HepG2 (cell line): ENCODE results near the gene ERMARD. TPM values are rescaled to one million over a fixed set of nuclear protein-coding genes. Genes with fewer than 3 reads are reported as not detected.

Experiments used
- BCL6 ChIP-seq: IDR thresholded peaks from 2 replicates; pipeline ENCODE4 v1.6.1; 2016; ENCODE audit warnings: missing genetic modification reagents, missing compliant biosample characterization
- HMG20A ChIP-seq: IDR thresholded peaks from 2 replicates; pipeline ENCODE4 v1.6.1; 2016; ENCODE audit warnings: borderline replicate concordance
- KLF13 ChIP-seq: sonication (generic); formaldehyde crosslinking; IDR thresholded peaks from 2 replicates; pipeline ENCODE4 v1.4.0; 2020; ENCODE audit warnings: mild to moderate bottlenecking, missing genetic modification reagents
- MBNL3 ChIP-seq: fragments of 250-450 bp; sonication (Bioruptor Pico); conservative IDR thresholded peaks from 2 replicates; pipeline ENCODE4 v1.8.0; 2022; ENCODE audit warnings: mild to moderate bottlenecking, inconsistent platforms
- PCBP1 ChIP-seq: fragments of 200-400 bp; formaldehyde crosslinking; IDR thresholded peaks from 2 replicates; pipeline ENCODE4 v1.6.1; 2017; ENCODE audit warnings: mild to moderate bottlenecking, low read depth, low read length, borderline replicate concordance
- POLR2G ChIP-seq: fragments of 200-400 bp; formaldehyde crosslinking; IDR thresholded peaks from 2 replicates; pipeline ENCODE4 v1.6.1; 2018; ENCODE audit warnings: mild to moderate bottlenecking, low read depth, low read length, moderate library complexity
- SETDB1 ChIP-seq: sonication (generic); formaldehyde crosslinking; IDR thresholded peaks from 2 replicates; pipeline ENCODE4 v1.5.1; 2020; ENCODE audit warnings: missing genetic modification reagents, mild to moderate bottlenecking, borderline replicate concordance
- SNAPC2 ChIP-seq: sonication (generic); formaldehyde crosslinking; IDR thresholded peaks from 2 replicates; pipeline ENCODE4 v1.8.1; 2022; ENCODE audit warnings: mild to moderate bottlenecking, missing genetic modification reagents
- SUZ12 ChIP-seq: fragments of 150-350 bp; IDR thresholded peaks from 2 replicates; pipeline ENCODE4 v1.6.1; 2014; ENCODE audit warnings: low read depth, low read length
- TCF7 ChIP-seq: sonication (generic); IDR thresholded peaks from 2 replicates; pipeline ENCODE4 v1.6.1; 2016; ENCODE audit warnings: antibody characterized with exemption, low read depth
- TCF7L2 ChIP-seq: IDR thresholded peaks from 2 replicates; pipeline ENCODE4 v1.6.1; 2011; ENCODE audit warnings: mild to moderate bottlenecking, low read depth, low read length, moderate library complexity
- ZNF136 ChIP-seq: sonication (generic); formaldehyde crosslinking; IDR thresholded peaks from 2 replicates; pipeline ENCODE4 v1.8.1; 2022; ENCODE audit warnings: low read depth, mild to moderate bottlenecking, moderate library complexity, missing genetic modification reagents
- ZNF282 ChIP-seq: fragments of 450-650 bp; IDR thresholded peaks from 2 replicates; pipeline ENCODE4 v1.6.1; 2018; ENCODE audit not compliant: partially characterized antibody
- ZNF367 ChIP-seq: sonication (generic); formaldehyde crosslinking; IDR thresholded peaks from 2 replicates; pipeline ENCODE4 v1.4.0; 2020; ENCODE audit warnings: missing genetic modification reagents, borderline replicate concordance
- ZNF549 ChIP-seq: sonication (generic); formaldehyde crosslinking; IDR thresholded peaks from 2 replicates; pipeline ENCODE4 v1.5.0; 2020; ENCODE audit warnings: missing genetic modification reagents
- ZNF660 ChIP-seq: sonication (generic); formaldehyde crosslinking; IDR thresholded peaks from 2 replicates; pipeline ENCODE4 v1.5.1; 2020; ENCODE audit warnings: mild to moderate bottlenecking, low read depth, missing genetic modification reagents, borderline replicate concordance
- ZNF773 ChIP-seq: sonication (generic); formaldehyde crosslinking; IDR thresholded peaks from 2 replicates; pipeline ENCODE4 v1.4.0; 2020; ENCODE audit warnings: missing genetic modification reagents, borderline replicate concordance
- polyA plus RNA-seq, 8 experiments: library from polyadenylated mRNA; depleted of rRNA in 3 of 8; stranded (reverse) in 7 of 8; unstranded in 1 of 8; fragments of >200 nt; fragmentation: Illumina TruSeq in 4 of 8; extraction: Trizol in 4 of 8; gene quantifications; 2 replicates each; pipeline versions ENCODE4 v1.2.1 to v1.2.3, GENCODE V29; 2011 to 2016; ENCODE audit warnings: low read depth in 4 of 8, missing spikeins in 1 of 8, mixed read lengths in 1 of 8; ENCODE audit not compliant: insufficient read depth in 1 of 8
- total RNA-seq, 5 experiments: library from RNA; depleted of rRNA; stranded (reverse); fragments of >200 nt; fragmentation: Illumina TruSeq; extraction: Trizol; gene quantifications; 2 replicates each; pipeline ENCODE4 v1.2.3, GENCODE V29; 2016; ENCODE audit warnings: low read depth in 1 of 5
- TF ChIP-seq, protein P1 (sequence below): sonication (generic); formaldehyde crosslinking; IDR thresholded peaks from 2 replicates; pipeline ENCODE4 v1.4.0; 2020; ENCODE audit warnings: mild to moderate bottlenecking, missing genetic modification reagents
- TF ChIP-seq, protein P2 (sequence below): sonication (generic); formaldehyde crosslinking; IDR thresholded peaks from 2 replicates; pipeline ENCODE4 v1.4.0; 2020; ENCODE audit warnings: missing genetic modification reagents
- TF ChIP-seq, protein P3 (sequence below): sonication (generic); formaldehyde crosslinking; IDR thresholded peaks from 2 replicates; pipeline ENCODE4 v1.9.0; 2021; ENCODE audit warnings: missing genetic modification reagents, borderline replicate concordance
- TF ChIP-seq, protein P4 (sequence below): IDR thresholded peaks from 2 replicates; pipeline ENCODE4 v1.6.1; 2016

ERMARD gene
- total and polyA plus RNA-seq, 2 of the 13 experiments (the other 11 are each of a cell fraction or from before 2014, with no cell fraction given), result 8.8 to 10.7 TPM

DNA sequence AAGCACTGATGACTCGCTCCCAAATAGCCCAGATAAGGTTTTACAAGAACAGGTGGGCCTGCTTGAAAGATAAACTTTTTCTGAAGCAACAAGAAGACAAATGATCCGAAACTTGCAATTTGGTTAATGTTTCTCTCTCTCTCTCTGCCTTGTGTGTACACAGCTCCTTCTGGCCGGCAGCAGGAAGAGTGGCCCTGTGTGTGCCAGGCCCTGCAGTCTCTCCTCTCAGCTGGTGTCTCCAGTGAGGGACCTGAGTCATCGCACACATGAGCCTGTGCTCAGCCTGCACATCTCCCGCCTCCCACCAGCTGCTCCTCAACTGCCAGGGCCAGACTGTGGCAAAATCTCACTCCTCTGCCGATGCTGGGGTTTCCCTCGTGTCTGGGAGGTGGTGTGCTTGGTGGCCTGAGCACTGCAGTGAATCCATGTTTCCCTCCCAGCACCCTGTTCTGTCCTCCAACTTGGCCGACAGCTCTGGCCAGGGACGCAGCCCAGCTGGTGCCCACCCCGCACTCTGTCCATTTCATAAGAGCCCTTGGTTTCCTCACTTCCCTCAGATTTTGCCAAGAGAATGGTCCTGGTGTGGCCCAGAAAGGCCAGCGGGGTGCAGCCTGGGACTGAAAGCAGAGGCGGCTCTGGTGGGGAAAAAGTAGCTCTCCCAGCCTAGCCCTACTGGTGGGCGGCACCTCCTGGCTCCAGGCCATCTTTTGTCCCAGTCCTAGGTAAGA, 49.4 kb downstream of the ERMARD start (continued):
- no peak for TF ChIP-seq MBNL3
- no peak for TF ChIP-seq KLF13 (CRISPR knock-in tag)
- TF ChIP-seq TCF7, result peak; percentile 6
- TF ChIP-seq ZNF773 (CRISPR knock-in tag), result 0 out of 2 replicates have a peak, but pooled peaks have one; percentile 70
- TF ChIP-seq ZNF282, result no peak
- TF ChIP-seq SNAPC2 (CRISPR knock-in tag), result 0 out of 2 replicates have a peak, but pooled peaks have one; percentile 23
- TF ChIP-seq, protein P1, sequence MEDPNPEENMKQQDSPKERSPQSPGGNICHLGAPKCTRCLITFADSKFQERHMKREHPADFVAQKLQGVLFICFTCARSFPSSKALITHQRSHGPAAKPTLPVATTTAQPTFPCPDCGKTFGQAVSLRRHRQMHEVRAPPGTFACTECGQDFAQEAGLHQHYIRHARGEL (CRISPR knock-in tag), result no peak
- no peak for TF ChIP-seq SUZ12
- TF ChIP-seq ZNF367 (CRISPR knock-in tag), result no peak
- no peak for TF ChIP-seq TCF7L2
- peak; percentile 67; the same call in 1 of the 2 replicates for TF ChIP-seq HMG20A (CRISPR knock-in tag)
- TF ChIP-seq, protein P2, sequence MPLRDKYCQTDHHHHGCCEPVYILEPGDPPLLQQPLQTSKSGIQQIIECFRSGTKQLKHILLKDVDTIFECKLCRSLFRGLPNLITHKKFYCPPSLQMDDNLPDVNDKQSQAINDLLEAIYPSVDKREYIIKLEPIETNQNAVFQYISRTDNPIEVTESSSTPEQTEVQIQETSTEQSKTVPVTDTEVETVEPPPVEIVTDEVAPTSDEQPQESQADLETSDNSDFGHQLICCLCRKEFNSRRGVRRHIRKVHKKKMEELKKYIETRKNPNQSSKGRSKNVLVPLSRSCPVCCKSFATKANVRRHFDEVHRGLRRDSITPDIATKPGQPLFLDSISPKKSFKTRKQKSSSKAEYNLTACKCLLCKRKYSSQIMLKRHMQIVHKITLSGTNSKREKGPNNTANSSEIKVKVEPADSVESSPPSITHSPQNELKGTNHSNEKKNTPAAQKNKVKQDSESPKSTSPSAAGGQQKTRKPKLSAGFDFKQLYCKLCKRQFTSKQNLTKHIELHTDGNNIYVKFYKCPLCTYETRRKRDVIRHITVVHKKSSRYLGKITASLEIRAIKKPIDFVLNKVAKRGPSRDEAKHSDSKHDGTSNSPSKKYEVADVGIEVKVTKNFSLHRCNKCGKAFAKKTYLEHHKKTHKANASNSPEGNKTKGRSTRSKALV, result peak; percentile 72
- TF ChIP-seq PCBP1, result no peak
- TF ChIP-seq BCL6, result peak; percentile 63
- TF ChIP-seq POLR2G, result peak; percentile 85
- no peak for TF ChIP-seq ZNF136
- TF ChIP-seq, protein P3, sequence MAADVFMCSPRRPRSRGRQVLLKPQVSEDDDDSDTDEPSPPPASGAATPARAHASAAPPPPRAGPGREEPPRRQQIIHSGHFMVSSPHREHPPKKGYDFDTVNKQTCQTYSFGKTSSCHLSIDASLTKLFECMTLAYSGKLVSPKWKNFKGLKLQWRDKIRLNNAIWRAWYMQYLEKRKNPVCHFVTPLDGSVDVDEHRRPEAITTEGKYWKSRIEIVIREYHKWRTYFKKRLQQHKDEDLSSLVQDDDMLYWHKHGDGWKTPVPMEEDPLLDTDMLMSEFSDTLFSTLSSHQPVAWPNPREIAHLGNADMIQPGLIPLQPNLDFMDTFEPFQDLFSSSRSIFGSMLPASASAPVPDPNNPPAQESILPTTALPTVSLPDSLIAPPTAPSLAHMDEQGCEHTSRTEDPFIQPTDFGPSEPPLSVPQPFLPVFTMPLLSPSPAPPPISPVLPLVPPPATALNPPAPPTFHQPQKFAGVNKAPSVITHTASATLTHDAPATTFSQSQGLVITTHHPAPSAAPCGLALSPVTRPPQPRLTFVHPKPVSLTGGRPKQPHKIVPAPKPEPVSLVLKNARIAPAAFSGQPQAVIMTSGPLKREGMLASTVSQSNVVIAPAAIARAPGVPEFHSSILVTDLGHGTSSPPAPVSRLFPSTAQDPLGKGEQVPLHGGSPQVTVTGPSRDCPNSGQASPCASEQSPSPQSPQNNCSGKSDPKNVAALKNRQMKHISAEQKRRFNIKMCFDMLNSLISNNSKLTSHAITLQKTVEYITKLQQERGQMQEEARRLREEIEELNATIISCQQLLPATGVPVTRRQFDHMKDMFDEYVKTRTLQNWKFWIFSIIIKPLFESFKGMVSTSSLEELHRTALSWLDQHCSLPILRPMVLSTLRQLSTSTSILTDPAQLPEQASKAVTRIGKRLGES, result no peak
- TF ChIP-seq, protein P4, sequence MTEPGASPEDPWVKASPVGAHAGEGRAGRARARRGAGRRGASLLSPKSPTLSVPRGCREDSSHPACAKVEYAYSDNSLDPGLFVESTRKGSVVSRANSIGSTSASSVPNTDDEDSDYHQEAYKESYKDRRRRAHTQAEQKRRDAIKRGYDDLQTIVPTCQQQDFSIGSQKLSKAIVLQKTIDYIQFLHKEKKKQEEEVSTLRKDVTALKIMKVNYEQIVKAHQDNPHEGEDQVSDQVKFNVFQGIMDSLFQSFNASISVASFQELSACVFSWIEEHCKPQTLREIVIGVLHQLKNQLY, result no peak; the same call in 1 of the 2 replicates
- TF ChIP-seq ZNF660 (CRISPR knock-in tag), result no peak
- TF ChIP-seq SETDB1 (CRISPR knock-in tag), result no peak
- TF ChIP-seq ZNF549 (CRISPR knock-in tag), result no peak
